HPDE6-E6E7 (cell line): ENCODE results near the gene LRFN4.

Experiments used
- DNase-seq: peaks from one replicate; pipeline ENCODE4 v3.0.0; 2011; ENCODE audit warnings: missing footprints; ENCODE audit errors: extremely low spot score

The LRFN4 gene

GRCh38 chr11:66845143-66845875 is 11.6 kb upstream of the LRFN4 start:
- DNase-seq, result no peak

- DNase-seq, result no peak
Observed at GRCh38 chr11:66845876-66846212, 11.0 kb upstream of the LRFN4 start.

- no peak for DNase-seq
Observed at GRCh38 chr11:66846671-66847091, 10.2 kb upstream of the LRFN4 start.

- DNase-seq, result no peak
Observed at GRCh38 chr11:66847461-66848232, 9.2 kb upstream of the LRFN4 start.

- DNase-seq, result no peak
Observed at GRCh38 chr11:66848671-66849500, 8.0 kb upstream of the LRFN4 start.

GRCh38 chr11:66849501-66850234 is 7.2 kb upstream of the LRFN4 start:
- no peak for DNase-seq

- no peak for DNase-seq
Observed at GRCh38 chr11:66850235-66850587, 6.7 kb upstream of the LRFN4 start.

- DNase-seq, result no peak
Observed at GRCh38 chr11:66850588-66851238, 6.2 kb upstream of the LRFN4 start.

GRCh38 chr11:66851239-66851596 is 5.6 kb upstream of the LRFN4 start:
- DNase-seq, result no peak

- no peak for DNase-seq
Observed at GRCh38 chr11:66851698-66852465, 5.0 kb upstream of the LRFN4 start.

GRCh38 chr11:66852466-66853241 is 4.2 kb upstream of the LRFN4 start:
- DNase-seq, result no peak

- DNase-seq, result no peak
Observed at GRCh38 chr11:66853242-66854229, 3.3 kb upstream of the LRFN4 start.

GRCh38 chr11:66854231-66854661 is 2.6 kb upstream of the LRFN4 start:
- DNase-seq, result no peak

- no peak for DNase-seq
Observed at GRCh38 chr11:66854729-66855211, 2.1 kb upstream of the LRFN4 start.

- DNase-seq, result peak; percentile 73
Observed at GRCh38 chr11:66855574-66856495, 1.0 kb upstream of the LRFN4 start.

GRCh38 chr11:66857234-66857926 is 516 bp downstream of the LRFN4 start:
- DNase-seq, result no peak

- DNase-seq, result no peak
Observed at GRCh38 chr11:66857927-66858185, 992 bp downstream of the LRFN4 start.
